Left ventricle myocardium inferior (tissue), 1 donor: ENCODE results near the gene ATP5PO. TPM values are rescaled to one million over a fixed set of nuclear protein-coding genes. Genes with fewer than 3 reads are reported as not detected.

Experiments
- DNase-seq: peaks from one replicate; pipeline ENCODE4 v3.0.0-alpha.2; 2020
- H3K27ac ChIP-seq: fragments of 200-600 bp; replicated peaks from 2 replicates; pipeline ENCODE4 v1.8.0; 2021
- H3K27me3 ChIP-seq: fragments of 200-600 bp; 2 replicates; pipeline ENCODE4 v1.8.0; 2021; ENCODE audit warnings: low read depth
- H3K36me3 ChIP-seq: fragments of 200-600 bp; 2 replicates; pipeline ENCODE4 v1.8.0; 2021
- H3K4me1 ChIP-seq: fragments of 200-600 bp; 2 replicates; pipeline ENCODE4 v1.8.0; 2021
- H3K4me3 ChIP-seq: fragments of 200-600 bp; 2 replicates; pipeline ENCODE4 v1.8.0; 2021; ENCODE audit warnings: mild to moderate bottlenecking, moderate library complexity
- H3K9me3 ChIP-seq: fragments of 200-600 bp; replicated peaks from 2 replicates; pipeline ENCODE4 v1.8.0; 2021
- intact Hi-C: fragments of 100-400 bp; cut with micrococcal nuclease; formaldehyde crosslinking; loops from one replicate; pipeline ENCODE4 v1.11.0; 2022
- total RNA-seq: library from RNA; stranded (reverse); fragmentation: NEBNext Ultra II Directional; extraction: Animal tissue kit (Norgen Biotek cat#: 25700); gene quantifications from one replicate; pipeline ENCODE4 v1.2.1, GENCODE V29; 2021
- TF ChIP-seq, protein P1 (sequence below): fragments of 200-600 bp; IDR thresholded peaks from 2 replicates; pipeline ENCODE4 v1.8.0; 2021; ENCODE audit warnings: antibody characterized with exemption, mild to moderate bottlenecking, borderline replicate concordance
- donor health status: DM: no; HTN: yes; CAD: no; lungs with severe emphysema.

The ATP5PO gene
- total RNA-seq, 1 donor from 2014 or later, result 780 TPM

DNA sequence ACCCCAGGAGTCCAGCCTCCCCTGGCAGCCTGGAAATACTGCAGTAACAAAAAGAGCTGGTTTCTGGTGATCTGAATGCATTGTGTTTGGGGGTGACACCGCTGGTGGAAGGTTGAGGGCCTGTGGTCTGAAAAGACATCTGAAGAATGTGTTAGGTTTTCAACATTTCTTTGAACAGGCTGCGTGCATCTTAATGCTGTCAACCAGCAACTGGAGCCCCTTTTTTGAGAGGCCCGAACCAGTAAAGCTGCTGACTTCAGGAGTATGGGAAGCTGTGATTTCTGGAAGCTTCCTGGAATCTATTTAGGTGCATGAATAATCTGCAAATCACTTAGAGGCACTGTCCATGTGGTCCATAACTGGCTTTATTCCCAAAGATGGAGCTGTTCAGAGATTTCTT lies 17.0 kb downstream of the ATP5PO start:
- Histone ChIP-seq H3K9me3 (no peaks in the 10 kb centered on the region), H3K36me3 (peaks cover 27% of the 10 kb centered on the region), H3K27ac (no peak overlapping the region), H3K27me3 (no peaks in the 10 kb centered on the region), H3K4me1 (peaks cover 17% of the 10 kb centered on the region), H3K4me3 (no peak overlapping the region)
- no peak for DNase-seq
- TF ChIP-seq, protein P1, sequence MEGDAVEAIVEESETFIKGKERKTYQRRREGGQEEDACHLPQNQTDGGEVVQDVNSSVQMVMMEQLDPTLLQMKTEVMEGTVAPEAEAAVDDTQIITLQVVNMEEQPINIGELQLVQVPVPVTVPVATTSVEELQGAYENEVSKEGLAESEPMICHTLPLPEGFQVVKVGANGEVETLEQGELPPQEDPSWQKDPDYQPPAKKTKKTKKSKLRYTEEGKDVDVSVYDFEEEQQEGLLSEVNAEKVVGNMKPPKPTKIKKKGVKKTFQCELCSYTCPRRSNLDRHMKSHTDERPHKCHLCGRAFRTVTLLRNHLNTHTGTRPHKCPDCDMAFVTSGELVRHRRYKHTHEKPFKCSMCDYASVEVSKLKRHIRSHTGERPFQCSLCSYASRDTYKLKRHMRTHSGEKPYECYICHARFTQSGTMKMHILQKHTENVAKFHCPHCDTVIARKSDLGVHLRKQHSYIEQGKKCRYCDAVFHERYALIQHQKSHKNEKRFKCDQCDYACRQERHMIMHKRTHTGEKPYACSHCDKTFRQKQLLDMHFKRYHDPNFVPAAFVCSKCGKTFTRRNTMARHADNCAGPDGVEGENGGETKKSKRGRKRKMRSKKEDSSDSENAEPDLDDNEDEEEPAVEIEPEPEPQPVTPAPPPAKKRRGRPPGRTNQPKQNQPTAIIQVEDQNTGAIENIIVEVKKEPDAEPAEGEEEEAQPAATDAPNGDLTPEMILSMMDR, result no peak
- intact Hi-C loops, result no loop called here

- no peak for DNase-seq
- no peak overlapping the region for H3K4me3 ChIP-seq
- intact Hi-C loops, result no loop called here
These were observed 17.9 kb downstream of the ATP5PO start for GRCh38 chr21:33897739-33898138.

DNA sequence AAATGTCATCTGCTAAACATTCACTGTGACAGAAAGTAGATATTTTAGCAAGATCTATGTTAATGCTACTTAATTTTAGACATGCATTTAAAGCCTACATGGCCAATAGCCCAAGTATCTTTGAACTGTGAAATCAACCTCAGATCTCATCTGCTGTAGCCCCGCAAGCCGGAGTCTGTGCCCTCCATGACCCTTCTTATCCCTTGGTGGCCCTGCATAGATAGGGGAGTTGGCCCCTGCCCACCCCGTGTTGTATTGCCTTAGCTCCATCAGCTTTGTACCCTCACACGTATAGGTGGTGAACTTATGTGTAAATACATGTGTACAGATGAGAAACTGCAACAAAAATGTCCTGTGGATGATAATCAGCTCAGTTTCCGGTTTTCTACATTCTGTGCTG lies 18.5 kb downstream of the ATP5PO start:
- no peak for DNase-seq
- no peak overlapping the region for H3K27ac ChIP-seq
- peaks cover 12% of the 10 kb centered on the region for H3K36me3 ChIP-seq
- no peak overlapping the region for H3K4me3 ChIP-seq
- H3K4me1 ChIP-seq, result peaks cover 17% of the 10 kb centered on the region
- no peaks in the 10 kb centered on the region for H3K27me3 ChIP-seq
- intact Hi-C loops, result no loop called here
- TF ChIP-seq, protein P1, result no peak
- no peaks in the 10 kb centered on the region for H3K9me3 ChIP-seq

More at GRCh38 chr21:33897739-33898138, 17.9 kb downstream of the ATP5PO start:
- Histone ChIP-seq H3K27me3 (no peaks in the 10 kb centered on the region), H3K36me3 (peaks cover 18% of the 10 kb centered on the region), H3K9me3 (no peaks in the 10 kb centered on the region), H3K27ac (no peak overlapping the region), H3K4me1 (peaks cover 17% of the 10 kb centered on the region)
- TF ChIP-seq, protein P1, result no peak

GRCh38 chr21:33896691-33897090 lies 18.9 kb downstream of the ATP5PO start:
- H3K4me3 ChIP-seq, result no peak overlapping the region
- H3K27me3 ChIP-seq, result no peaks in the 10 kb centered on the region
- TF ChIP-seq, protein P1, result no peak
- peaks cover 8% of the 10 kb centered on the region for H3K36me3 ChIP-seq
- H3K9me3 ChIP-seq, result no peaks in the 10 kb centered on the region
- peaks cover 17% of the 10 kb centered on the region for H3K4me1 ChIP-seq
- no peak overlapping the region for H3K27ac ChIP-seq
- DNase-seq, result no peak
- intact Hi-C loops, result no loop called here

GRCh38 chr21:33895356-33895755 lies 20.2 kb downstream of the ATP5PO start:
- DNase-seq, result no peak

More at GRCh38 chr21:33895356-33895755, 20.2 kb downstream of the ATP5PO start:
- no peak overlapping the region for H3K27ac ChIP-seq
- peaks cover 14% of the 10 kb centered on the region for H3K4me1 ChIP-seq
- intact Hi-C loops, result no loop called here
- no peaks in the 10 kb centered on the region for H3K9me3 ChIP-seq
- TF ChIP-seq, protein P1, result no peak
- peak overlapping the region; percentile 56 for H3K4me3 ChIP-seq
- peaks cover under 1% of the 10 kb centered on the region for H3K36me3 ChIP-seq
- no peaks in the 10 kb centered on the region for H3K27me3 ChIP-seq
